HG03565 (cell line): ENCODE data around the gene SLC35G3.
A peak's percentile ranks its signal among the peaks of the same experiment; 100 is the strongest.
"Not testable (repeated sequence)": the region's sequence is repeated elsewhere in the genome, so short reads cannot be mapped to it uniquely, and the experiment has no call there.

Experiments
- ATAC-seq: cut with Tn5 transposase; IDR thresholded peaks from one replicate; pipeline ENCODE4 v1.9.1; 2021; ENCODE audit warnings: mild to moderate bottlenecking, moderate library complexity; ENCODE audit not compliant: unreplicated experiment

Gene SLC35G3

GRCh38 chr17:35194001-35194400 lies at the start of gene SLC35G3:
SLC35G3 (minus strand) TSS chr17:35194393; CDS start chr17:35194307, 86 bp downstream.
- not testable (repeated sequence) for ATAC-seq

DNA sequence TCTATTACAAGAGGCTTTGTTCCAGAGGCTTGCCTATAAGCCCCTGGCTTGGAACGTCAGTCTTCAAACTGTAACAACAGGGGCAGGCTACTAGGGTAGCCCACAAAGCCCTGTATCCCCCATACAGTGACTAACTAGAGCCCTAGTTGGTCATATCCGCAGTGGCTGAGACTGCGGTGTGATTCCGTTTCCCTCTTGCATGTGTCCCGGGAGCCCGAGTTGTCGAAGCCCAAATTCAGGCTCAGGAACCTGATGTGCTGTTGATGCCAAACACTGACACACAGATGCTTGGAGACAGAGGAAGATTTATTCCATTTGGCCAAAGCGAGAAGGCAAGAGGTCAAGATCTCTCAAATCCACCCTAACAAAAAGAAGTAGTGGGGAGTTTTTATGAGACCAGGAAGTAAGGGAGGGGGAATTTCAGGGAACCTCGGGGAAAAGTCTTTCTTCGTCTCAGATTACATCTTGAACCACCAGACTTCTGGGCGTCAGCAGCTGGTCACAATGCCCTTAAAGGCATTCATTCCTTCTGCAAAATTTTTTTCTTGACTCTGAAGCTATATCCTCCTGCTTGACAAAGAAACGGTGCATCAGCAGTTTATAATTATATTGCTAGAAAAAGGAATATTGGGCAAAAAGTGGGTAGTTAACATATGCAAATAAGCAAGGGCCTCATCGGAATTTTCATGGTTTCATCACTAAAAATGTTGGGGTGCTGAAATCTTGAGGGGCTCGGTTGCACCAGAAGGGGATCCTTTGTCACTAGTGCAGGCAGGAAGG lies 49.6 kb upstream of the SLC35G3 start:
- ATAC-seq = no peak

GRCh38 chr17:35242805-35243560 lies 48.8 kb upstream of the SLC35G3 start, which contains the start of gene SLFN5:
SLFN5 (plus strand) TSS chr17:35243072; CDS start chr17:35258691, 15,619 bp downstream.
- ATAC-seq = peak; percentile 48

GRCh38 chr17:35242158-35242804 lies 48.1 kb upstream of the SLC35G3 start:
- peak; percentile 30 for ATAC-seq

- no peak for ATAC-seq
Measured at GRCh38 chr17:35241520-35241919, 47.3 kb upstream of the SLC35G3 start.

DNA sequence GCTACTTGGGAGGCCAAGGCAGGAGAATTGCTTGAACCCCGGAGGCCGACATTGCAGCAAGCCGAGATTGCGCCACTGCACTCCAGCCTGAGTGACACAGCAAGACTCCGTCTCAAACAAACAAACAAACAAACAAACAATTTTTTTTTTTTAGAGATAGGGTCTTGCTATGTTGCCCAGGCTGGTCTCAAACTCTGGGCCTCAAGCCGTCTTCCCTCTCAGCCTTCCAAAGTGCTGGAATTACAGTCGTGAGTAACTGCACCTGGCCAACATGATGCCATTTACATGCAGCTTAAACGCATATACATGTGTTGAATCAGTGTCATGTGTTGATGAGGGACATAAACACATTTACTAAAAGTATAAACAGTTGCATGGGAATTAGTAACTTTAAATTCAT lies 46.7 kb upstream of the SLC35G3 start:
- ATAC-seq = no peak

DNA sequence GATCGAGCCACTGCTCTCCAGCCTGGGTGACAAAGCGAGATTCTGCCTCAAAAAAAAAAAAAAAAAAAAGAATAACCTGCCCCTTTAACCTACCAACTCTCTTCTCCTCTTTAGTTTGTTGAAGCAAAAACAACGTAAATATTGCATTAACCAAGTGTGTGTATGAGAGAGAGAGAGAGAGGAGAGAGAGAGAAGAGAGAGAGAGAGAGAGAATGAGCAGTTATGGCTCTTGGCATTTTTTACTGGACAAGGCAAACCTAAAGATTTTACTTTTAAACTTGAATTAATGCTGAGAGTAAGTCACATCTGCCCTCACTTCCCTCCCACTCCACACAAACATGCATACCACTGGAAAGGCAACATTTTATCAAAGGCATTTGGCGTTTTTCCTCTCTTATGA lies 45.6 kb upstream of the SLC35G3 start:
- ATAC-seq = no peak

GRCh38 chr17:35238821-35239220 lies 44.6 kb upstream of the SLC35G3 start:
- ATAC-seq = no peak

DNA sequence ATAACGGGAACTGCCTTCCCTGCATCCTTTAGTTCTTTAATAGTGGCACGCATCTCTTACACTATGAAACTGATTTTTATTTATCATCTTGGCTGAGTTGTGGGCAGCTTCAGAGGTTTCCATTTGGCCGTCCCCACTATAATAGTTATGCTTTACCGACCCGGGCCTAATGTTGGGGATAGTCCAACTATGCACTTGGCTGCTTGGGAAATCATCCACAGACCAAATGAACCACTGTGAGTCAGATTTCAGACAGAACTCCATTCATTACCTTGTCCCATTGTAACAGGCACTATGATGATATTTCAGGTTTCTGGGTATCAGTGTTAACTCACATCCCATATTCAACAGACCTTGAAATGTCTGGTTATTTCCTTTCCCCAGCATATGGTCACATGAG lies 42.6 kb upstream of the SLC35G3 start:
- no peak for ATAC-seq

- ATAC-seq = no peak
Measured at GRCh38 chr17:35235917-35236316, 41.7 kb upstream of the SLC35G3 start.

DNA sequence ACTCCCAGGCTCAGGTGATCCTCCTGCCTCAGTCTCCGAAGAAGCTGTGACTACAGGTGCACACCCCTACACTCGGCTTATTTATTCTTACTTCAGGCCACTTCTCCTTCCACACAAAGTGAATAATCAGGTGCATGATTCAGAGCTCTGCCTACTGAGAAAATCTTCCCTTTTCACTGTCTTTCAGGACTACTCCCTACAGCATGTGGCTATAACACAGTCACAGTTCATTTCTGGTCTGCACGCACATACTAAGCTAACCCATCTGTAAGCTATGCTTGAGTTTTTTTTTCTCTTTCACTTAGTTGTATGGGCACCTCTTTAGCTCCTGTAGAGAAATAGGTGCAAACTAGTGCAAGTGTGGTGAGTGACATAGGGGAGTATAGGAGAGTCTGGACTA lies 41.1 kb upstream of the SLC35G3 start:
- no peak for ATAC-seq

GRCh38 chr17:35234315-35234714 lies 40.1 kb upstream of the SLC35G3 start:
- not testable (repeated sequence) for ATAC-seq

DNA sequence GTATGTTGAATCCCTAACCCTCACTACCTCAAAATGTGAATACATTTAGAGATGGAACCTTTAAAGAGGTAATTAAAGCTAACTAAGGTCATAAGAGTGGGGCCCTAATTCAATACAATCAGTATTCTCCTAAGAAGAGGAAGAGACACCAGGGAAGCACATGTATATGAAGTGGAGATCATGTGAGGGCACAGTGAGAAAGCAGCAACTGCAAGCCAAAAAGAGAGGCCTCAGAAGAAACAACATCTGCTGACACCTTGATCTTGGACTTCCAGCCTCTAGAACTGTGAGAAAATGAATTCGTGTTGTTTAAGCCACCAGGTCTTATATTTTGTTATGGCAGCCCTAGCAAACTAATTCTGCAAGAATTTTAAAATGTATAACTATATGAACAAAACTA lies 35.4 kb upstream of the SLC35G3 start:
- ATAC-seq = no peak

DNA sequence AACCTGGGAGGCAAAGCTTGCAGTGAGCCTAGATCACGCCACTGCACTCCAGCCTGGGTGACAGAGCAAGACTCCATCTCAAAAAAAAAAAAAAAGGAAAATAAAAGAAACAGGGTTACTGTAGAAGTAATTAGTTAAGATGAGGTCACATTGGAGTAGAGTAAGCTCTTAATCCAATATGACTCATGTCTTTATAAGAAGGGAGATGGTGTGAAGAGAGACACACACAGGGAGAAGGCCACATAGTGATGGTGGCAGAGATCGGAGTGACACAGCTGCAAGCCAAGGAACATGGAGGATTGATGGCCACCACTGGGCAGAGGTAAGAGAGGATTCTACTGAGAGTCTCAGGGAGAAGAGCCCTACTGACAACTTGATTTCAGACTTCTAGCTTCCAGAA lies 33.4 kb upstream of the SLC35G3 start:
- ATAC-seq = no peak

GRCh38 chr17:35224436-35224835 lies 30.2 kb upstream of the SLC35G3 start:
- ATAC-seq = no peak

DNA sequence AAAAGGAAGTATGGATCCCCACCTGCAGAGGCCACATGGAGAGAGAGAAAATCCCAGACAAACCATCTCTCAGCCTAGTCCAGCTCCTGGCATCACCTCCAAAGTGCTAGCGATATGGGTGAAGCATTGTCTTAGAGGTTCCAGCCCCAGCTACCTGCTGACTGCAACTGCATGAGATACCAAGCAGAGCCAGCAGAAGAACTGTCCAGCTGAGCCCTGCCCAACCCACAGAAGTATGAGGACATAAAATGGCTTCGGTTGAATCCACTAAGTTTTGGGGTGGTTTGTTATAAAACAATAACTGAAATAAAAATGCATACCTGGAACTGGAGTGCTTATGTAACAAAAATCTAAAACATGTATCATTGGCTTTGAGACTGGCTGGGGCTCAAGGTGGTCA lies 28.3 kb upstream of the SLC35G3 start:
- ATAC-seq = no peak

GRCh38 chr17:35218915-35219314 lies 24.7 kb upstream of the SLC35G3 start:
- no peak for ATAC-seq

GRCh38 chr17:35217107-35217506 lies 22.9 kb upstream of the SLC35G3 start:
- no peak for ATAC-seq

GRCh38 chr17:35214631-35215273 lies 20.6 kb upstream of the SLC35G3 start:
- no peak for ATAC-seq

- ATAC-seq = no peak
Measured at GRCh38 chr17:35214192-35214591, 20.0 kb upstream of the SLC35G3 start.

DNA sequence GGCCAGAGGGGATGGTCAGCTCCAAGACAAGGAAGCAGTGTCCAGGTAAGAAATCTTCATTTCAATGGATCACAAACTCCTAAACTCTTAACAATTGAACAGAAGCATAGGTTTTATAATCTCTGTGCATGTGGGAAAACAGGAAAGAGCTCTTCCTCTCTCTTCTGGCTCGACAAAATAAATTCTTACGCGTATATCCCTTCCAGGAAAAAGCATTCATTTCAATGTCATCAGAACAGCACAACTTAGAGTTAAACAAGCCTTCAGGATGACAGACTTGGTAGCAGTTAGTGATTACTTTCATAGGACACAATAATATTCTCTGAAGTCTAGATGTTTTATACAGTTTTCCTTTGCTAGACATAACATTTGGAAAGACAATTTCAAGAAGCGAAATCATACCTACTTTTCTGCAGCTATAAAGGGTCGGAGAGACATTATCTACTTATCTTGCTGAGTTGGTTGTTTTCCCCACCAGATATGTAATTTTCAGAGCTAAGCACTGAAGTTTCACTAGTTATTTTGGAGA lies 19.3 kb upstream of the SLC35G3 start:
- ATAC-seq = no peak
